ENCODE data around the gene KCNQ1. TPM values are rescaled to one million over a fixed set of nuclear protein-coding genes. Genes with fewer than 3 reads are reported as not detected.

The KCNQ1 gene
- total RNA-seq, 1 experiment from 2014 or later, result 2.3 TPM

- no peak overlapping the region for H2AK5ac ChIP-seq (ENCODE audit: insufficient read length, low read length)
- no peak overlapping the region for H2BK15ac ChIP-seq (ENCODE audit: low read depth, low read length)
- no peak overlapping the region for H3K4me2 ChIP-seq (ENCODE audit: insufficient read depth, insufficient read length, low read length)
- Mint-ChIP-seq H3K27me3 (ENCODE audit: low read depth) (peaks cover 11% of the 10 kb centered on the region), H3K4me3 (no peak overlapping the region), H3K27ac (no peak overlapping the region), H3K36me3 (ENCODE audit: insufficient read depth in 1 of 3, low read depth in 3 of 3) (no peaks in the 10 kb centered on the region), H3K4me1 (no peaks in the 10 kb centered on the region; a peak in 1 of 4 replicates), H3K9me3 (no peaks in the 10 kb centered on the region; a peak in 1 of 5 replicates)
- H3K4me1 ChIP-seq (ENCODE audit: insufficient read depth, low read length), result no peaks in the 10 kb centered on the region
- no peak overlapping the region for H2BK5ac ChIP-seq (ENCODE audit: insufficient read length, low read length)
- no peak overlapping the region for H2AFZ ChIP-seq (ENCODE audit: low read length)
- no peak overlapping the region for H3K4ac ChIP-seq (ENCODE audit: low read depth, low read length)
- TF ChIP-seq, protein P1, sequence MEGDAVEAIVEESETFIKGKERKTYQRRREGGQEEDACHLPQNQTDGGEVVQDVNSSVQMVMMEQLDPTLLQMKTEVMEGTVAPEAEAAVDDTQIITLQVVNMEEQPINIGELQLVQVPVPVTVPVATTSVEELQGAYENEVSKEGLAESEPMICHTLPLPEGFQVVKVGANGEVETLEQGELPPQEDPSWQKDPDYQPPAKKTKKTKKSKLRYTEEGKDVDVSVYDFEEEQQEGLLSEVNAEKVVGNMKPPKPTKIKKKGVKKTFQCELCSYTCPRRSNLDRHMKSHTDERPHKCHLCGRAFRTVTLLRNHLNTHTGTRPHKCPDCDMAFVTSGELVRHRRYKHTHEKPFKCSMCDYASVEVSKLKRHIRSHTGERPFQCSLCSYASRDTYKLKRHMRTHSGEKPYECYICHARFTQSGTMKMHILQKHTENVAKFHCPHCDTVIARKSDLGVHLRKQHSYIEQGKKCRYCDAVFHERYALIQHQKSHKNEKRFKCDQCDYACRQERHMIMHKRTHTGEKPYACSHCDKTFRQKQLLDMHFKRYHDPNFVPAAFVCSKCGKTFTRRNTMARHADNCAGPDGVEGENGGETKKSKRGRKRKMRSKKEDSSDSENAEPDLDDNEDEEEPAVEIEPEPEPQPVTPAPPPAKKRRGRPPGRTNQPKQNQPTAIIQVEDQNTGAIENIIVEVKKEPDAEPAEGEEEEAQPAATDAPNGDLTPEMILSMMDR (conservative IDR thresholded peaks at IDR 0.05), result peak; percentile 91
- peak; percentile 81 for DNase-seq
- H3K14ac ChIP-seq (ENCODE audit: insufficient read depth, low read length), result no peak overlapping the region
- no peaks in the 10 kb centered on the region for H3K23me2 ChIP-seq (ENCODE audit: insufficient read length, low read depth, low read length, poor library complexity, severe bottlenecking)
- WGBS (ENCODE audit: extremely low coverage, insufficient read length, low lambda C conversion rate), result no CpG with 5 or more reads among the region's 36 CpGs
- H2BK20ac ChIP-seq (ENCODE audit: low read depth, low read length, poor library complexity, severe bottlenecking), result no peak overlapping the region
- no peak overlapping the region for H2BK120ac ChIP-seq (ENCODE audit: low read depth, low read length, poor library complexity, severe bottlenecking)
- H3K23ac ChIP-seq (ENCODE audit: insufficient read length, low read depth, low read length), result no peak overlapping the region
- H4K20me1 ChIP-seq (ENCODE audit: control insufficient read depth, insufficient read depth, insufficient read length), result no peaks in the 10 kb centered on the region
- H3K27me3 ChIP-seq (ENCODE audit: insufficient read depth, low read length), result no peaks in the 10 kb centered on the region
- H2BK12ac ChIP-seq (ENCODE audit: insufficient read length, low read depth, low read length), result no peak overlapping the region
- H3K56ac ChIP-seq (ENCODE audit: insufficient read length, low read depth, low read length), result no peak overlapping the region
- H3T11ph ChIP-seq (ENCODE audit: low read length), result no peak overlapping the region
- no peak overlapping the region for H4K91ac ChIP-seq (ENCODE audit: insufficient read length, low read depth, low read length)
- H4K5ac ChIP-seq (ENCODE audit: insufficient read length, low read depth, low read length), result no peak overlapping the region
- H3K79me2 ChIP-seq (ENCODE audit: insufficient read depth, low read length), result no peaks in the 10 kb centered on the region
- no peaks in the 10 kb centered on the region for H3K79me1 ChIP-seq (ENCODE audit: insufficient read depth, low read depth, low read length, poor library complexity, severe bottlenecking)
- no peak overlapping the region for H3K27ac ChIP-seq (ENCODE audit: insufficient read length, low read depth, low read length)
- no peak overlapping the region for H4K8ac ChIP-seq (replicated peaks; ENCODE audit: insufficient read length, low read depth, low read length)
- H3K9ac ChIP-seq (ENCODE audit: extremely low read depth, insufficient read length, low read length), result no peak overlapping the region
- no peak overlapping the region for H3K18ac ChIP-seq (ENCODE audit: insufficient read length, low read depth, low read length)
- no peaks in the 10 kb centered on the region for H3K9me3 ChIP-seq (ENCODE audit: control insufficient read depth, low read depth, low read length)
Observed at GRCh38 chr11:2419638-2420501, 24.9 kb upstream of the KCNQ1 start.

Measured in H9 (cell line).